Osteoblast (primary cell): ENCODE data around the gene OR1S1. TPM values are rescaled to one million over a fixed set of nuclear protein-coding genes. Genes with fewer than 3 reads are reported as not detected.
"Not testable (repeated sequence)": the region's sequence is repeated elsewhere in the genome, so short reads cannot be mapped to it uniquely, and the experiment has no call there.

Experiments used
- DNase-seq: peaks from one replicate; pipeline ENCODE4 v3.0.0; 2011; ENCODE audit warnings: low spot score, mixed read lengths; ENCODE audit not compliant: insufficient read length; ENCODE audit errors: missing footprints
- H2AFZ ChIP-seq: 2 replicates; pipeline ENCODE4 v1.6.0; 2011; ENCODE audit warnings: mild to moderate bottlenecking, low read length
- H3K27ac ChIP-seq: 2 replicates; pipeline ENCODE4 v1.5.1; 2011; ENCODE audit warnings: mild to moderate bottlenecking, low read depth, low read length, moderate library complexity
- H3K27me3 ChIP-seq: 2 replicates; pipeline ENCODE4 v1.6.0; 2012; ENCODE audit warnings: mild to moderate bottlenecking, control low read depth, inconsistent platforms, low read length, moderate library complexity; ENCODE audit not compliant: insufficient read depth
- H3K36me3 ChIP-seq: 2 replicates; pipeline ENCODE4 v1.5.1; 2011; ENCODE audit warnings: mild to moderate bottlenecking, low read length, control low read depth, moderate library complexity; ENCODE audit not compliant: insufficient read depth
- H3K4me1 ChIP-seq: 2 replicates; pipeline ENCODE4 v1.5.1; 2011; ENCODE audit warnings: mild to moderate bottlenecking, low read length, control low read depth, moderate library complexity; ENCODE audit not compliant: insufficient read depth
- H3K4me2 ChIP-seq: 2 replicates; pipeline ENCODE4 v1.6.0; 2011; ENCODE audit warnings: mild to moderate bottlenecking, low read length; ENCODE audit not compliant: insufficient read depth
- H3K4me3 ChIP-seq: fragments of 200-600 bp; sonication (generic); 3 replicates; pipeline ENCODE4 v1.5.1; 2012; ENCODE audit warnings: mild to moderate bottlenecking, low read length, inconsistent platforms; ENCODE audit not compliant: insufficient read depth
- H3K79me2 ChIP-seq: 2 replicates; pipeline ENCODE4 v1.6.0; 2012; ENCODE audit warnings: mild to moderate bottlenecking, low read length, control low read depth, inconsistent platforms; ENCODE audit not compliant: insufficient read depth
- H3K9me3 ChIP-seq: 2 replicates; pipeline ENCODE4 v1.5.1; 2011; ENCODE audit warnings: low read depth, low read length, control low read depth
- H4K20me1 ChIP-seq: 2 replicates; pipeline ENCODE4 v1.6.0; 2012; ENCODE audit warnings: mild to moderate bottlenecking, low read length, control low read depth; ENCODE audit not compliant: insufficient read depth
- CTCF ChIP-seq: IDR thresholded peaks from 2 replicates; pipeline ENCODE4 v1.5.1; 2011; ENCODE audit warnings: mild to moderate bottlenecking, low read depth, low read length, moderate library complexity; ENCODE audit errors: extremely low read depth
- total RNA-seq: library from RNA; depleted of rRNA; stranded (reverse); fragments of >200 nt; gene quantifications from 2 replicates; pipeline ENCODE4 v1.2.3, GENCODE V29; 2012

Gene OR1S1
- not detected in 2 replicates for total RNA-seq

- not testable (repeated sequence) for H3K36me3 ChIP-seq, H3K79me2 ChIP-seq, H3K9me3 ChIP-seq, H3K27ac ChIP-seq, H4K20me1 ChIP-seq, H2AFZ ChIP-seq, H3K4me3 ChIP-seq, DNase-seq, H3K4me1 ChIP-seq, H3K4me2 ChIP-seq, H3K27me3 ChIP-seq
Measured at GRCh38 chr11:58212420-58212819, at the start of gene OR1S1. Gene OR1S1, plus strand, starts transcription at chr11:58212720.

GRCh38 chr11:58164389-58164788, 48.1 kb upstream of the OR1S1 start:
- no peak for TF ChIP-seq CTCF
- H3K4me1 ChIP-seq = no peaks in the 10 kb centered on the region
- H3K4me3 ChIP-seq = no peak overlapping the region
- no peaks in the 10 kb centered on the region for H3K79me2 ChIP-seq
- H2AFZ ChIP-seq = no peak overlapping the region
- no peak overlapping the region for H3K4me2 ChIP-seq
- no peaks in the 10 kb centered on the region for H3K36me3 ChIP-seq
- H3K9me3 ChIP-seq = no peaks in the 10 kb centered on the region
- no peak overlapping the region for H3K27ac ChIP-seq
- no peak for DNase-seq
- no peaks in the 10 kb centered on the region for H4K20me1 ChIP-seq
- H3K27me3 ChIP-seq = no peaks in the 10 kb centered on the region

GRCh38 chr11:58164990-58165389, 47.5 kb upstream of the OR1S1 start:
- H3K4me2 ChIP-seq = no peak overlapping the region
- H4K20me1 ChIP-seq = no peaks in the 10 kb centered on the region
- no peak overlapping the region for H3K27ac ChIP-seq
- DNase-seq = no peak
- no peaks in the 10 kb centered on the region for H3K36me3 ChIP-seq
- no peak for TF ChIP-seq CTCF
- H3K9me3 ChIP-seq = no peaks in the 10 kb centered on the region
- no peaks in the 10 kb centered on the region for H3K79me2 ChIP-seq
- H3K27me3 ChIP-seq = no peaks in the 10 kb centered on the region
- H3K4me1 ChIP-seq = no peaks in the 10 kb centered on the region
- no peak overlapping the region for H2AFZ ChIP-seq
- no peak overlapping the region for H3K4me3 ChIP-seq

GRCh38 chr11:58165504-58166106, 46.9 kb upstream of the OR1S1 start:
- no peak overlapping the region for H3K4me3 ChIP-seq
- H3K4me2 ChIP-seq = no peak overlapping the region
- no peaks in the 10 kb centered on the region for H3K79me2 ChIP-seq
- H2AFZ ChIP-seq = no peak overlapping the region
- no peak overlapping the region for H3K27ac ChIP-seq
- H3K9me3 ChIP-seq = no peaks in the 10 kb centered on the region
- H3K36me3 ChIP-seq = no peaks in the 10 kb centered on the region
- TF ChIP-seq CTCF = no peak
- DNase-seq = no peak
- H3K27me3 ChIP-seq = no peaks in the 10 kb centered on the region
- no peaks in the 10 kb centered on the region for H4K20me1 ChIP-seq
- H3K4me1 ChIP-seq = no peaks in the 10 kb centered on the region
